ES-I3 (cell line): ENCODE results near the gene STOML2.

Experiments
- H3K36me3 ChIP-seq: 2 replicates; pipeline ENCODE4 v1.6.1; 2013; ENCODE audit warnings: mild to moderate bottlenecking, low read length, control low read depth, moderate library complexity; ENCODE audit not compliant: insufficient read depth
- H3K4me1 ChIP-seq: 2 replicates; pipeline ENCODE4 v1.6.1; 2013; ENCODE audit warnings: mild to moderate bottlenecking, control low read depth, low read length; ENCODE audit not compliant: insufficient read depth
- H3K9ac ChIP-seq: 2 replicates; pipeline ENCODE4 v1.6.1; 2013; ENCODE audit warnings: low read depth, mild to moderate bottlenecking, low read length, moderate library complexity
- H3K9me3 ChIP-seq: 2 replicates; pipeline ENCODE4 v1.6.1; 2013; ENCODE audit warnings: mild to moderate bottlenecking, low read length, moderate library complexity; ENCODE audit not compliant: control insufficient read depth, insufficient read depth

Gene STOML2

DNA sequence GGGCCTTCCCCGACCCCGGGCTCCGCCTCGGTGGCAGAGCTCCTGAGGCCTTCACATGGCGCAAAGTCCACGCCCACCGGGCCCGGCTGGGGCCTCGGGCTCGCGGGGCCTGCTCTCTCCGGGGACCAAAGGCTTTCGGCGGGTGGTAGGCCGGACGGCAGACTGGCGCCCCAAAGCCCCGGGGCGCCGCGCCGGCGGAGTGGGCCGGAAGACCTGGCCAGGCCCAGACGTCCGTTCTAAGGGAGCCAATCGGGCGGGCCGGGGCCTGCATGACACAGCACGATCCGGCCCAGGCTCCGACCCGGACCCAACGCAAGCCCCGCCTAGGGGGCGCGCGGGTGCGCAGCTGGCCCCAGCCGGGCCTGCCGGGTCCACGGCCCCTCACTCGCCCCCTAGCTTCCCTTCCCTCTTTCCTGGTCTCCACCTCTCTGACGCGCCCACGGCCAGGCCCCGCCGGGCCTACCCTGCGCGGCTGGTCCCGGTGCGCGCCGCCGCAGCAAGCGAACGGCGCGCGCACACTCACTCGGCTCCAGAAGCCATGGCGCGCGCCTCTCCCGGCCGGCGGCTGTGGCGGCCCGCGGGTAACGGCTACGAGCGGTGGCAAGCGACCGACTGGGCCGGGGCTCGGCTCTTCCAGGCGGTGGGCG lies 31.0 kb downstream of the STOML2 start:
- Histone ChIP-seq H3K9ac (peak overlapping the region; percentile 99), H3K9me3 (no peaks in the 10 kb centered on the region), H3K36me3 (peaks cover 24% of the 10 kb centered on the region)

DNA sequence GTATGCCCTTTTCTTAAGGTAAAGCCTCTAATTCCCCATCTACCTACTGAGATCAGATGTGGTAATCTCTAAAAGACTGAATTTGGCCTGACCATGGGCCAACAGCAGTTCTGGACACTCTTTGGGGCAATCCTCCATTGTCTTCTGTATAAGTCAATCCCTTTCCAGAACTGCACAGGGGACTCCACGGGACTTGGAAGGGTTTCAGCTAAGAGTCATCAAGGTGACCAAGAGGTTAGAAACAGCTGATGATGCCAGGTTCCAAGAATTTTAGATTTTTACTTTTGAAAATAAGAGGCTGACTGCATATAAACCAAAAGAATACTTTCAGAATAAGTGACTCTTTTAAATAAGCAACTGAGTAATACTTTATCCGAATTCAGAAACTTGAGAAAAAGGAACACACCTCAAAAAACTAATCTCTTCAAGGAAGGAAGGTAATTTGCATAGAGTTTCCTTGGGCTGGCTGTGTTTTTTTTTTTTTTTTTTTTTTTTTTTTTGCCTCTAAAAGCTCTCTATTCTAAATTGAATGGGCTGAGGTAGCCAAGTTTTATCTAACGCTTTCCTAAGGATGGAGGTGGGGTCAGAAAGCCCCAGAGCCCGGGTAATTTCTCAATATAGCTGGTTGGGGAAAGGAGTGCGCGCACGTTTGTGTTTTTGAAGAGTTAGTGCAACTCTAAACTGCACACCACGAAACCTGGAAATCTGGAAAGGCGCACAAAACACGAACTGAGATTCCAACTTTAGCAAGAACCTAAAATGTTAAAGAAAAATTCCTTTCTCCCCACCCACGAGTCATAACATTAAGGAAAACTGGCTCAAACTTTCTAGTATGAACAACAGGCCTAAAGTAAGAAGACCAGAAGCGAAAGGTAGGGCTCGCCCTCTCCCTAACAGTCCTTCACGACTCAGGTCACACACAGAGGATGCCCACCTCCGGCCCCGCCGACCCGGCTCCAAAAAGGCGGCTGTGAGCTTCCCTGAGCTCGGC lies 31.8 kb downstream of the STOML2 start:
- Histone ChIP-seq H3K9me3 (no peaks in the 10 kb centered on the region), H3K36me3 (peaks cover 30% of the 10 kb centered on the region), H3K9ac (peak overlapping the region; percentile 99), H3K4me1 (peaks cover 10% of the 10 kb centered on the region; the same call in 1 of the 2 replicates)

More for the DNA sequence above, 31.0 kb downstream of the STOML2 start:
- H3K4me1 ChIP-seq: peaks cover 10% of the 10 kb centered on the region; the same call in 1 of the 2 replicates

DNA sequence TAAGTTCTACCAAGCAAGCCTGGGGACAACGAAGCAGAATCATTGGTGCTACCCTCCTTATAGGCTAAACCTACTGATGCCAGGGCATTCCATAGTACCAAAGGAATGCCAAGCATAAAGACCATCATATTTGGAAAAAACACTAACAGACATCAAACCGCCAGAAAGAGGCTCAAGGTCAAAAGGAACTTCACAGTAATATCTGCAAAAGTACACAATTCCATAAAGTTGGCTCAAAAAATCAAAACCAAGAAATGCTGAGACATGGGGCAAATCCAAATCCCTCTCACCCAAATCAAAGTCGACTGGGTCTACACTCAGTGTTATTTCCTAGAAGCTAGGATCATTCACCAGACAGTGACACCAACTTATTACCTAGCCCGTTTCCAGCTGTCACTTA lies 33.9 kb downstream of the STOML2 start:
- H3K9me3 ChIP-seq: no peaks in the 10 kb centered on the region
- peaks cover 38% of the 10 kb centered on the region for H3K36me3 ChIP-seq
- H3K9ac ChIP-seq: no peak overlapping the region
- H3K4me1 ChIP-seq: peaks cover 10% of the 10 kb centered on the region; the same call in 1 of the 2 replicates

DNA sequence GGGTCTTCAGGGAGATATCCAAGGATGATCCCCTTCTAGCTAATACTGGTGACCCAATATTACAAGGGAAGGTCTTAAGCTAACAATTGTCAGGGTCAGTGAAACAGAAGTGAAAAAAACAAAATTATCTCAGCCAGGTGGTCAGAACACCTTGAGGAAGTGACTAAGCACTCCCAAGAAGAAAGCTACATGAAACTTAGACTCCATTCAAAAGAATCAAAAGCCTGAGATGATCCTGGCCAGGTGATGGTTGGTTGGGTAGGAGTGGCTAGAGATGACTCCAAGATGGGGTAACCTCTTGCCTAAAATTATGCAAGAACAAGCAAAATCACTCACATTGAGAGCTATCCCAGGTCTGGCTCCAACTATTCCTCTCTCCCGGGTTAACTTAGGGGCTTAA lies 35.9 kb downstream of the STOML2 start:
- no peaks in the 10 kb centered on the region for H3K9me3 ChIP-seq
- H3K9ac ChIP-seq: no peak overlapping the region
- peaks cover 58% of the 10 kb centered on the region for H3K36me3 ChIP-seq
- peaks cover 10% of the 10 kb centered on the region; the same call in 1 of the 2 replicates for H3K4me1 ChIP-seq

DNA sequence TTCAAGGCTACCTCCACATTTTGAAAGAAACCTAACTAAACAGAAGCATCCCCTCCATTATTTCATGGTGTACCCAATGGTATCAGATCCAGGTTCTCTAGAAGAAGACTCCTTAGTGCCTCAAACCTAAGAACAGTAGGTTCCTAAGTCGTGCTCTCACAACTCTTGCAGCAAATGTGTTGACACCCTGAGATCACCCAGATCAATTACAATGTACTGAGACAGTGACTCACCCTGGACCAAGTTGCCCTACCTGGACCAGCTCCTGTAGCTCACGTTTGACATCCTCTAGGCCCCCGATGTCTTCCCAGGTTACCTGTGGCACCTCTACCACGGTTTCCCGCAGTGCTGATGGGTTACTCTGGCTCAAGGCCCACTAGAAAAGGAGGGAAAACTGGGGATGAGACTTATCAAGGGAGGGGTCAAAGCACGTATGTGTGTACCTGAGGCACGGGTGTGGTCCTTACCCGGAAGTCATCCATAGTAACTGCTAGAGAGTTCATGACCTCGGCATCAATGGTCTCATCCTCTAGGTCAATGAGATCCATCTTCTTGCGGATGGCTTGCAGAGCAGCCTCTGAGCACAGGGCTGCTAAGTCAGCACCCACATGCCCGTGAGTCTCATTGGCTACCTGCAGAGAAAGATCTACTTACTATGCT lies 42.3 kb downstream of the STOML2 start:
- Histone ChIP-seq H3K9ac (no peak overlapping the region), H3K36me3 (peaks cover 79% of the 10 kb centered on the region), H3K4me1 (no peaks in the 10 kb centered on the region), H3K9me3 (no peaks in the 10 kb centered on the region)

DNA sequence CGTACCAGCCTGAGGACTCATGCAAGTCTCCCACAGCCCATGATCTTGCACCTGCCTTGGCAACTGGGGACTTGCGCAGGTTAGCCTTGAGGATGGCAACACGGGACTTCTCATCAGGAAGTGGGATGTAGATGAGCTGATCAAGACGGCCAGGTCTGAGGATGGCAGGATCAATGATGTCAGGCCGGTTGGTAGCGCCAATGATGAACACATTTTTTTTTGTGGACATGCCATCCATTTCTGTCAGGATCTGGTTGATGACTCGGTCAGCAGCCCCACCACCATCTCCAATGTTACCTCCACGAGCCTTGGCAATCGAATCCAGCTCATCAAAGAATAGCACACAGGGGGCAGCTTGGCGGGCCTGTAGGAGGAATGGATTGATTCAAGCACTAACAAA lies 43.5 kb downstream of the STOML2 start:
- Histone ChIP-seq H3K4me1 (no peaks in the 10 kb centered on the region), H3K36me3 (peaks cover 67% of the 10 kb centered on the region), H3K9ac (no peak overlapping the region), H3K9me3 (no peaks in the 10 kb centered on the region)

DNA sequence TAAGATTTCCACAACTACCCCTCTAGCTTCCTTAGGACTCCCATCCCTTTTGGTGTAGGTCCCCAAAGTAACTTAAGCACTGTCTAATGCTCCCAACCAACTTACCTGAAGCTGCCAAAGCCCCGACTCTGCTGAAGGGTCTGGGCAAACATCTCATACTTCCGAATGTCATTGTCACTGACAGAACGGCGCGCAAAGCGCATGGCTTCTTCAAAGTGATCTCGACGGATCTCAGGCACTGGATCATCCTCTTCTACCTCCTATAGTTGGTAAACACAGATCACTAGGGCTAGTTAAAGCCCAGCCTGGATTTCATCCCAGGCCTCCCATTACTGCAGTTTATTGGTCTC lies 45.7 kb downstream of the STOML2 start:
- Histone ChIP-seq H3K36me3 (peaks cover 45% of the 10 kb centered on the region), H3K4me1 (no peaks in the 10 kb centered on the region), H3K9ac (no peak overlapping the region), H3K9me3 (no peaks in the 10 kb centered on the region)

DNA sequence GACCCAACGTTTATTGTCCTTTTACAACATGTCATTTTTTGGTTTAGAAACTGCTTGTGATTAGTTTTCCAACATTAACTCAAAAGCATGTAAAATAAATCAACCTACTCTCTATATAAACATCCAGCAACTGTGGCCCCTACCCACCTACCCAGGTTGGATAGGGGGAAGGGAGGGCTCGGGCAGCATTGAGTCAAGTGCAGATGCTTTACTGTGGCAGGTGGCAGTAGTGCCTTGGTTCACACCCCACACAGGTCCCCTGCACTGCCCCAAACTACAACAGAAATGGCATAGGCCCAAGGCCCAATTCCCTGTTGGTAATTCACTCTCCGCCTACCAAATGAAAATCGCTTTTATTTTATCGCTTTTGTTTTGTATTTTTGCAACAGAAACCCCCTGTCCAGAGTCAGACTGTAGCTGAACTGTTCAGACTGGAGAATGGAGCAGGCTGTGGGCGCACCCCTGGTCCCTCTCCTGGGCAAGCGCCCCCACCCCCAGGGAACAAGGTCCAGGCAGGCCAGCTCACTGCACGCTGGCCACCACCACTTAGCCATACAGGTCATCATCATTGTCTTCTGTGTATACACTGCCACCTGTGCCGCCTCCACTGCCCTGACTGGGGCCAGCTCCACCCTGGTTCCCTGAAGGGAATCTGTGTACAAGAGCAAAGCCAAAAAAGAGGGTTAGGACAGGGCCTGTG lies 46.2 kb downstream of the STOML2 start:
- Histone ChIP-seq H3K9ac (no peak overlapping the region), H3K4me1 (no peaks in the 10 kb centered on the region), H3K36me3 (peaks cover 39% of the 10 kb centered on the region), H3K9me3 (no peaks in the 10 kb centered on the region)

DNA sequence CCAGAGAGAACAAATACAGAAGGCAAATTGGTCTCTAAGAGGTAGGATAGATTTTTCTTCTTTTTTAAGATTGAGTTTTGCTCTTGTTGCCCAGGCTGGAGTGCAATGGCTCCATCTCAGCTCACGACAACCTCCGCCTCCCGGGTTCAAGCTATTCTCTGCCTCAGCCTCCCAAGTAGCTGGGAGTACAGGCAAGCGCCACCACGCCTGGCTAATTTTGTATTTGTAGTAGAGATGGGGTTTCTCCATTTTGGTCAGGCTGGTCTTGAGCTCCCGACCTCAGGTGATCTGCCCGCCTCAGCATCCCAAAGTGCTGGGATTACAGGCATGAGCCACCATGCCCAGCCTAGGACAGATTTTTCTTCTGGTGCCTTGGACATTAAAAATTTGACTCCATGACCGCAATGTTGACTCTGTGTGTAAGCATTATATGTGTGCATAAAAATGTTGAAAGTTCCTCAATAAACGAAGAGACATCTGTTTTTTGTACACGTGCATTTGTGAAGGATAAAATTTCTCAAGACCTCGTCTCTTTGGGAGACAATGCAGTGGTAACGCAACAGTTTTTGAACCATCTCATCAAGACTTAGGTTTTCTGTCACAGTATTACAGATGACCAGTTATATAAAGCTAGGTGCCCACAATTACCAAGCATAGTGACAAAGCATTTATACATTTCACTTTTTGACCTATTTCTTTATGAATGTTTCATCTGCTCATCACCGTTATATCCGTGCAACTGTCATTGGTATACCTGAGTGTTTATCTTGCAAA lies 47.9 kb downstream of the STOML2 start:
- Histone ChIP-seq H3K4me1 (no peaks in the 10 kb centered on the region), H3K36me3 (peaks cover 27% of the 10 kb centered on the region), H3K9me3 (no peaks in the 10 kb centered on the region), H3K9ac (no peak overlapping the region)

DNA sequence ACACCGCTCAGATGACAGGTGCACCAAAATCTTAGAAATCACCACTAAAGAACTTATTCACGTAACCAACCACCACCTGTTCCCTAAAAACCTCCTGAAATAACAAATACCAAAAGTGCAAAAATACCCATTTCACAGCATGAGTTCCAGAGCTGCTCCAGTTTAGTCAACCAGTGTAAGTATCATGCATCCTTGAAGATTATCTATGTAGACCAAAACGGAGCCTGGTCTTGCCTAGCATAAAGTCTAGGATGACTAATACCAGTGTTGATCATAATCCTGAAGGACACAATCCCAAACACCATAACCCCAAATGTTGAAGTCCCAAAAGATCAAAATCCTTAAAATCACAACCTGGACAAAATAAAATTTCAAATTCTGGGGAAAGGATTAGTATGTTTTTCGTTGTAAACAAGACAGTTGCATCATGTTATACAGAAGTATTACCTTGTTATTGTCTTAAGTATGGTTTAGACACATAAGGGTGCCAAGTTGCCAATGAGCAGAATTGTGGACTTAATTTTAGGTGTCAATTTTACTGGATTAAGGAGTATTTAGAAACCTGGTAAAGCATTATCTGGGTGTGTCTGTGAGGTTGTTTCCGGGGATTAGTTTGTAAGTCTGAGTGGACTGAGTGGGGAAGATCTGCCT lies 48.6 kb downstream of the STOML2 start:
- peaks cover 27% of the 10 kb centered on the region for H3K36me3 ChIP-seq

DNA sequence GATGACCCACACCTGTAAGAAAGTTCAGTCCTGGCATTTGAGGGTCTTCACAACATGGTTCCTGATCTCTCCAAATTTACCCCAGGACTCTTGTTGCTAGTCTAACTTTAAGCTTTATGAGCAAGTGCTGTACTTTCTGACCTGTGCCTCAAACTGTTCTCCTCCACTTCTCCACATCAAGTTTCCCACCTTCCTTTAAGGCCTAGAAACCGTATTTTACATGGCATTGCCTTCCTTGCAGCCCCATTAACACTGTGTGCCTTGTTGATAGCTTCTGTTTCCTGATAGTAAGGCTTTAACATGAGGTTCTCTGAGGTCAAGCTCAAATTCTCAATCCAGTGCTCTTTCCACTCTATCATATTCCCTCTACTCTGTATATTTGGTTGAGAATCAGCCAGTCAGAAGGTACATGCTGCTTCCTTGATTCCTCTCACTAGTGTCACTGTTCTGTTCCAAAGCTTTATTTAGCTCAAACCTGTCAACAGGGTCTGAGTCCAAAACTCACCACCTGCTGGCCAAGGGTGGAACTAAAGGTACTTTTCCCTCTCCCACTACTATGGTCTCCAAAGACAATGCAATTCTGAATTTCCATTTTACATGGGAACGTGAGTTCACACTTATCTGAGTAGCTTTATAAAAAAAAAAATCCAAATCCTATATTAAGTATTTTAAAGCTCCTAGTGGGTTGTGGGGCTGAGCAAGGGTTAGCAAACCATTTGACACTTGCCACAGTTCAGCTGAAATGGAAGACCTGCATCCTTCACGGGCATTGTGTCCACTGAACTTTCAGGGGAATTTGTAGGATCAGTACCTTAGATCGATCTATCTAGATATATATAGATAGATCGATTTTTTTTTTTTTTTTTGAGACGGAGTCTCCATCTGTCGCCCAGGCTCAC lies 51.6 kb downstream of the STOML2 start:
- H3K9me3 ChIP-seq: 0 out of 2 replicates have a peak, but pooled peaks cover 2% of the 10 kb centered on the region
- no peaks in the 10 kb centered on the region for H3K4me1 ChIP-seq
- H3K9ac ChIP-seq: no peak overlapping the region
- peaks cover 7% of the 10 kb centered on the region; the same call in 1 of the 2 replicates for H3K36me3 ChIP-seq

More for the DNA sequence above, 48.6 kb downstream of the STOML2 start:
- no peaks in the 10 kb centered on the region for H3K9me3 ChIP-seq
- H3K4me1 ChIP-seq: no peaks in the 10 kb centered on the region
- no peak overlapping the region for H3K9ac ChIP-seq
